Measurements from ENCODE around the gene PHF21B.

The PHF21B gene

DNA sequence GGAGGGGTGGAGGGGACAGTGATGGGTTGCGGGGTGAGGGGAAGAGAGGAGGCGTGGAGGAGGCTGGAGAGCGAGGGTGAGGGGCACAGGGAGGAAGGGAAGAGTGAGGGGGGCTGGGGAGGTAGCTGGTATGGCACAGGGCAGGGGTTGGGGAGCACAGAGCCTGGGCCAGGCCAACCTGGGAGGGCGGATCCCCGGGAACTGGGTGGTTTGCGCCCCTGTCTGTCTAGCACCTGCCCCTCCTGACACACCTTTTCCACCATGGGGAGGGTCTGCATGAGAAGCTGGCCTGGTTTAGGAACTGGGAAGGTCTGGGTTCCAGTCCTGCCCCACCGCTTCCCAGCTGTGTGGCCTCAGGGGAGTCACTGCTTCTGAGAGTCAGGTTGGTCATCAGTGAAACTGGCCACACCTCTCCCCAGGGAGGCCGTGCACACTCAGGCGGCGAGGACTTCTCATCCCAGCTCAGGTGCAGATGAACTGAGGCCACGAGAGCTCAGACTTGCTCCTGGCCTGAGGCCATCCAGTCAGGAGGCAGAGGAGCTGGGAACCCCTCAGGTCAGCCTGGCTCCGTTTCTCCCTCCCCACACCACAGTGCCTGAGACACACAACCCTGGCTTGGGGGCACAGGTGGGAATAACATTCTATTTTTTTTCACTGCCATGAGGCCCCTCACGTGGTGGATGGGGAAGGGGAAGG lies 95.6 kb downstream of the PHF21B start:
- TF ChIP-seq, protein P1, sequence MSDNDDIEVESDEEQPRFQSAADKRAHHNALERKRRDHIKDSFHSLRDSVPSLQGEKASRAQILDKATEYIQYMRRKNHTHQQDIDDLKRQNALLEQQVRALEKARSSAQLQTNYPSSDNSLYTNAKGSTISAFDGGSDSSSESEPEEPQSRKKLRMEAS (IDR thresholded peaks at IDR 0.05) = no peak
- no peak for TF ChIP-seq EGR1 (IDR thresholded peaks at IDR 0.05)
- no peak for TF ChIP-seq TCF12 (IDR thresholded peaks at IDR 0.05; ENCODE audit: low read depth)
- TF ChIP-seq REST (IDR thresholded peaks at IDR 0.05; ENCODE audit: low read depth) = no peak
- no peak for TF ChIP-seq CREB1 (IDR thresholded peaks at IDR 0.05; ENCODE audit: low read depth)
- TF ChIP-seq YY1 (IDR thresholded peaks at IDR 0.05; ENCODE audit: low read depth) = no peak
- TF ChIP-seq TAF1 (IDR thresholded peaks at IDR 0.05; ENCODE audit: low read depth) = no peak
- no peak for TF ChIP-seq NFIC (IDR thresholded peaks at IDR 0.05)
- no peak for TF ChIP-seq FOXM1 (IDR thresholded peaks at IDR 0.05; ENCODE audit: borderline replicate concordance, low read depth)
- TF ChIP-seq USF1 (IDR thresholded peaks at IDR 0.05) = no peak
- TF ChIP-seq TEAD4 (IDR thresholded peaks at IDR 0.05) = no peak
- no peak for TF ChIP-seq CEBPB (IDR thresholded peaks at IDR 0.05)

DNA sequence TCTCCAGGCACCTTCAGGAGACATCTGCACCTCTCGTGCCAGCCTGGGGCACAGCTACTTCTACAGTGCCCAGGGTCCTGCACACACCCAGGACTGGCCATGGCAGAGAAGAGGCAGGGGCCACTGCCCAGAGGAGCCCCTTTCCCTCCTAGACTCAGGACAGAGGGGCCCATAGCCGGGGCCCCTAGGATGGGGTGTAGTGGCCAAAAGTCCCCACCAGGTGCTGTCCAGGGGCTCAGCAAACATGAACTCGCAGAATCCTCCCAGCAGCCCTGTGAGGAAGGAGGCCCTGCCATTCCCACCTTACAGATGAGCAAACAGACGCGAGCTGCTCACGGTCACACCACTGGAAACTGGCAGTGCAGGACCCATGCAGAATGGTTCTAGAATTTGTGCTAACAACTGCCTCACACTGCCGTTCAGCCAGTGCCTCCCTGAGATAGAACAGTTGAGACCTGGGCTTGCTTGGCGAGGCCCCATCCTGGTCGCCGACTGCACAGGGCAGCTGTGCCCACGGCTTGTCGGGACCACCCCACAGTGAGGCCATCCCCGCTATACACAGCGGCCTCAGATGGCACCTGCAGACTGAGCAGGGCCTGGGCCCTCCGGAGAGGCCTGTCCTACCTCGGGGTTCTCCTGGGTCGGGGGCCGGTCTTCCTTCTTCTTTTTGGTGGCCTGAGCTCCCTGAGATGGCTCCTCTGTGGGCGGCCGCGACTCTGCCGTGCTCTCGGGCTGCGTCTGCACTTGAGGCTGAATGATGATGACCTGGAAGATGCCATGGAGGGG lies 96.4 kb downstream of the PHF21B start:
- TF ChIP-seq, protein P1 (IDR thresholded peaks at IDR 0.05) = no peak
- TF ChIP-seq CEBPB (IDR thresholded peaks at IDR 0.05) (no peak), FOXM1 (IDR thresholded peaks at IDR 0.05; ENCODE audit: borderline replicate concordance, low read depth) (no peak), REST (IDR thresholded peaks at IDR 0.05; ENCODE audit: low read depth) (no peak), TCF12 (IDR thresholded peaks at IDR 0.05; ENCODE audit: low read depth) (no peak), YY1 (IDR thresholded peaks at IDR 0.05; ENCODE audit: low read depth) (no peak), USF1 (IDR thresholded peaks at IDR 0.05) (no peak), ZBTB7A (IDR thresholded peaks at IDR 0.05; ENCODE audit: low read depth) (no peak), RAD21 (IDR thresholded peaks at IDR 0.05; ENCODE audit: low read depth) (no peak), NFIC (IDR thresholded peaks at IDR 0.05) (no peak), CREB1 (IDR thresholded peaks at IDR 0.05; ENCODE audit: low read depth) (no peak), TEAD4 (IDR thresholded peaks at IDR 0.05) (no peak), EP300 (IDR thresholded peaks at IDR 0.05; ENCODE audit: borderline replicate concordance) (no peak), TAF1 (IDR thresholded peaks at IDR 0.05; ENCODE audit: low read depth) (no peak)

- TF ChIP-seq REST (IDR thresholded peaks at IDR 0.05; ENCODE audit: low read depth) = no peak
- TF ChIP-seq ZBTB7A (IDR thresholded peaks at IDR 0.05; ENCODE audit: low read depth) = no peak
- no peak for TF ChIP-seq CREB1 (IDR thresholded peaks at IDR 0.05; ENCODE audit: low read depth)
These were observed 100.6 kb downstream of the PHF21B start for GRCh38 chr22:44909241-44909640.

Data from Ishikawa (cell line).